Glutamatergic neuron (in vitro differentiated cells): Measurements from ENCODE around the gene CDC42SE2. TPM values are rescaled to one million over a fixed set of nuclear protein-coding genes. Genes with fewer than 3 reads are reported as not detected.

Experiments used
- DNase-seq: peaks from one replicate; pipeline ENCODE4 v3.0.0; 2022
- H3K27ac Mint-ChIP-seq: one replicate; pipeline ENCODE4 v1.8.0; 2020; ENCODE audit warnings: mild to moderate bottlenecking, mixed read lengths, inconsistent platforms; ENCODE audit not compliant: unreplicated experiment
- H3K27me3 Mint-ChIP-seq: one replicate; pipeline ENCODE4 v1.8.0; 2020; ENCODE audit warnings: mild to moderate bottlenecking, moderate library complexity, mixed read lengths, inconsistent platforms; ENCODE audit not compliant: unreplicated experiment
- H3K36me3 Mint-ChIP-seq: one replicate; pipeline ENCODE4 v1.8.0; 2020; ENCODE audit warnings: mild to moderate bottlenecking, mixed read lengths, inconsistent platforms; ENCODE audit not compliant: unreplicated experiment
- H3K4me1 Mint-ChIP-seq: one replicate; pipeline ENCODE4 v1.8.0; 2020; ENCODE audit warnings: mild to moderate bottlenecking, low read depth, mixed read lengths, inconsistent platforms; ENCODE audit not compliant: unreplicated experiment
- H3K4me3 Mint-ChIP-seq: one replicate; pipeline ENCODE4 v1.8.0; 2020; ENCODE audit warnings: mild to moderate bottlenecking, mixed read lengths, inconsistent platforms; ENCODE audit not compliant: unreplicated experiment
- H3K9me3 Mint-ChIP-seq: one replicate; pipeline ENCODE4 v1.8.0; 2020; ENCODE audit warnings: mild to moderate bottlenecking, moderate library complexity, mixed read lengths, inconsistent platforms; ENCODE audit not compliant: unreplicated experiment
- total RNA-seq: library from RNA; stranded (reverse); fragmentation: NEBNext Ultra II Directional; extraction: Animal tissue kit (Norgen Biotek cat#: 25700); gene quantifications from one replicate; pipeline ENCODE4 v1.2.1, GENCODE V29; 2021; ENCODE audit not compliant: unreplicated experiment
- TF ChIP-seq, protein P1 (sequence below): fragments of 200-600 bp; sonication (generic); IDR thresholded peaks from one replicate; pipeline ENCODE4 v1.5.0; 2021; ENCODE audit not compliant: partially characterized antibody, unreplicated experiment

CDC42SE2 gene
- total RNA-seq, 1 donor from 2014 or later = 15.5 TPM

DNA sequence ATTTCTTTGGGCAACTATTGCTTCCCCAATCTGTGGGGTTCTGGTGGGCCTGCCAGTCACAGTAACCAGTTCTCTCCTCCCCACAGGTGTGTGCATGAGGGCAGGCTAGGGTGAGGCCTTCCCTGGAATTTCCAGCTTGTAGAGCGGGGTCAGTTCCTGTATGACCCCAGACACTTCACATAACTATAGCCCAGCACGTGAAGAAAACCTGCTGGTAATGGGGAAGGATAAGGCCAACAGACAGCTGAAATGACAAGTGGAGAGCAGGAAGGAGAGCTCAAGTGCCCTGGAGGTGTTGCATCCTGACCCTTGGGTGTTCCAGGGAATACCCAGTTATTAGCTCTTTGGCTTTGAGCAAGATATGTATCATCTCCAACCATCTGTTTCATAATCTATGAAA, 142.2 kb downstream of the CDC42SE2 start:
- Mint-ChIP-seq H3K9me3 (peaks cover 11% of the 10 kb centered on the region), H3K4me3 (no peak overlapping the region), H3K36me3 (peaks cover 31% of the 10 kb centered on the region), H3K4me1 (no peaks in the 10 kb centered on the region), H3K27ac (no peak overlapping the region), H3K27me3 (no peaks in the 10 kb centered on the region)
- no peak for DNase-seq
- TF ChIP-seq, protein P1, sequence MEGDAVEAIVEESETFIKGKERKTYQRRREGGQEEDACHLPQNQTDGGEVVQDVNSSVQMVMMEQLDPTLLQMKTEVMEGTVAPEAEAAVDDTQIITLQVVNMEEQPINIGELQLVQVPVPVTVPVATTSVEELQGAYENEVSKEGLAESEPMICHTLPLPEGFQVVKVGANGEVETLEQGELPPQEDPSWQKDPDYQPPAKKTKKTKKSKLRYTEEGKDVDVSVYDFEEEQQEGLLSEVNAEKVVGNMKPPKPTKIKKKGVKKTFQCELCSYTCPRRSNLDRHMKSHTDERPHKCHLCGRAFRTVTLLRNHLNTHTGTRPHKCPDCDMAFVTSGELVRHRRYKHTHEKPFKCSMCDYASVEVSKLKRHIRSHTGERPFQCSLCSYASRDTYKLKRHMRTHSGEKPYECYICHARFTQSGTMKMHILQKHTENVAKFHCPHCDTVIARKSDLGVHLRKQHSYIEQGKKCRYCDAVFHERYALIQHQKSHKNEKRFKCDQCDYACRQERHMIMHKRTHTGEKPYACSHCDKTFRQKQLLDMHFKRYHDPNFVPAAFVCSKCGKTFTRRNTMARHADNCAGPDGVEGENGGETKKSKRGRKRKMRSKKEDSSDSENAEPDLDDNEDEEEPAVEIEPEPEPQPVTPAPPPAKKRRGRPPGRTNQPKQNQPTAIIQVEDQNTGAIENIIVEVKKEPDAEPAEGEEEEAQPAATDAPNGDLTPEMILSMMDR = no peak

DNA sequence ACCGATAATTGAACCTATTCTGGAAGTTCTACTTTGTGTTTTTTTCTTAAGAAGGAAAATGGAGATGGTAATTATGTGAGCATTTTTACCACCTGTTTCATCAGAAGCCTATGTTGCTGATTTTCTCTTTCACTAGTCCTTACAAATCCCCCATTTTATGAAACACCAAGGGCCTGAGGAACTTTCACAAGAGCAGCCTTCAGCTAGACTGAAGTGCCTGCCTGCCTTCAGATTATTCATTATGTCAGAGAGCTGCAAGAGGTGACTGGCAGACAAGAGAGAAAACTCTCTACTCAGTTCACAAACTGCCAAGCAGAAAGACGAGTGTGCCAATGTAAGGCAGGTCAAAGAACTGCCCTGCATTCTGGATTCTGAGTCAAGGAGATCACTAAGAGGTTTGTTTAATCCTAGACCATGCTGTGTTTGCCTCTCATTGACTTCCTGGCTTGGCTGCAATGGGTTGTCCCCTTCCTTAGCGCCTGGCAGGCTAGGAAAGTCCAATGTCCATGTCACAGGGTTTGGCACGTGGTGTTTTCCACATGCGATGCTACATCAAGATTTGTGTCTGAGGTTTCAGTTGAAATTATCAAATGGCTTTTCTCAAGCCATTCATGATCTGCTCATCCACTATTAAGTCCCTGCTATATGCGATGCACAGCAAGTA, 143.3 kb downstream of the CDC42SE2 start:
- peaks cover 31% of the 10 kb centered on the region for H3K36me3 Mint-ChIP-seq
- no peaks in the 10 kb centered on the region for H3K4me1 Mint-ChIP-seq
- TF ChIP-seq, protein P1 = no peak
- peaks cover 9% of the 10 kb centered on the region for H3K9me3 Mint-ChIP-seq
- no peak for DNase-seq
- no peaks in the 10 kb centered on the region for H3K27me3 Mint-ChIP-seq
- H3K4me3 Mint-ChIP-seq = no peak overlapping the region
- H3K27ac Mint-ChIP-seq = no peak overlapping the region

DNA sequence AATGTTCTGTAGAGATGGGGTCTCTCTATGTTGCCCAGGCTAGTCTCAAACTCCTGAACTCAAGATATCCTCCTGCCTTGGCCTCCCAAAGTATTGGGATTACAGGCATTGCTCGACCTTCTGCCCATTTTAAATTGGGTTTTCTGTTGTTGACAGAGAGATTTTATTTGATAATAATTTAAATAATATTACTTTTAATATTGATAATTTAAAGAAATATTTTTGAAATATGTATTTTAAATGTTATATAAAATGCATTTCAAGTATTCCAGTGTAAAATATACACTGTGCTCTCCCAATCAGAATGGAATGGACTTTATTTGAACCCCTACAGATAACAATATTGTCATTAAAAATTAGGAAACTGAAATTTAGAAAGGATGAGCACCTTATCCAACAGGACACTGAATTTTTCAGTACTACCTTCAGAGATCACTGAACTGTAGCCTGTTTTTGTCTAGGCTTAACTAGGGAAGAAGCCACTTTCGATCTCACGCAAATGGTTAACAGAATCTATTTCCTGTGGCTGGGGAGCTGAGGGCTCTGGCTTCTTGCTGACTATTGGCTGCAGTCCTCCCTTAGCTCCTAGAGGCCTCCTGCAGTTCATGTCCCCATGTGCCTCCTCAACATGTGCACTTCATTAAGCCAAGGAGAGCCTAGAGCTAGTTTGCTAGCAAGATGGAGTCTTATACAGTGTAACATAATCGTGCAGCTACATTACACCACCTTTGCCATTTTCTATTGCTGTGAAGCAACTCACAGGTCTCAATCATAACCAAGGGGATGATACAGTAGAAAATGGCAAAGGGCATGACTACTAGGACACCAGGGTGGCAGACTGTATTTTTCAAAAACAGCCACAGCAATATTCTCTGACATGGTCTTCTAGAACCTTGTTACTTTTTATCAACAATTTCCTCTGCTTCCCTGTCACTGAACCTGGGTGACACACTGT, 150.0 kb downstream of the CDC42SE2 start:
- Mint-ChIP-seq H3K27ac (no peak overlapping the region), H3K4me1 (no peaks in the 10 kb centered on the region), H3K27me3 (no peaks in the 10 kb centered on the region), H3K36me3 (peaks cover 15% of the 10 kb centered on the region), H3K4me3 (no peak overlapping the region), H3K9me3 (peaks cover 2% of the 10 kb centered on the region)
- TF ChIP-seq, protein P1 = no peak
- no peak for DNase-seq

DNA sequence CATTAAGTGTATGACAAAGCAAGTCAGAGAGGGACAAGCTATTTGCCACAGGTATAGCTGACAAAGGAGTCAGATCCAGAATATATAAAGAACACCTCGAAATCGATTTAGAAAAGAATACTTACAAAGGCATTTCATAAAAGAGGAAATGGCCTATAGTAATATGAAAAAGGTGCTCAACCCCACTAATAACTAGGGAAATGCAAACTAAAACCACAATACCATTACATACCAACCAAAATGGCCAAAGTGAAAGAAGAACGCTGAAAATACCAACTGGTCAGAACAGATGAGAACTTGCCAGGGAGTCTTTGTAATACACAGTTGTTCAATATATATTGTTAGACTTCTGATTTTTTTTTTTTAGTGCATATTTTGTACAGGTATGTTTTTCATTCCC, 152.9 kb downstream of the CDC42SE2 start:
- H3K27ac Mint-ChIP-seq = no peak overlapping the region
- no peaks in the 10 kb centered on the region for H3K4me1 Mint-ChIP-seq
- H3K4me3 Mint-ChIP-seq = no peak overlapping the region
- no peaks in the 10 kb centered on the region for H3K36me3 Mint-ChIP-seq
- no peak for DNase-seq
- H3K27me3 Mint-ChIP-seq = peaks cover 2% of the 10 kb centered on the region
- H3K9me3 Mint-ChIP-seq = no peaks in the 10 kb centered on the region
- TF ChIP-seq, protein P1 = no peak
